ENCODE measurements around the gene TCP10L.

DNA sequence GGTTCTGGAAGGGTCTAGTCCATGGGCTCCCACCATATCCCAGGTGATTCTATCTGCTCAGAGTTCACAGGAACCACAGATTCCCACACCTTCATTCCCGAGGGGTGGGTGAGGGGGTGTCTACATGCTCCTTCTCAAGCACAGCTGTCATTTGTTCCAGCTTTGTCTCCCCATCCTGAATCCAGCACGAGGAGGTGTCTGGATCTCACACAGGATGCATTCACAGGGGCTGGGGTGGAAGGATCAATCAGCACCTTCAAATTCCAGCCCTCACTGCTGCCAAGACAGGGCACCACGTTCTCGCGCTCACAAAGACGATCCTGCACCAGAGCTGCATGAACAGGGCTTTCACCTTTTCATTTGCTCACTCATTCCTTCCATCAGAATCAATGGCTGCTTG is 52.7 kb downstream of the TCP10L start:
- TF ChIP-seq, protein P1, sequence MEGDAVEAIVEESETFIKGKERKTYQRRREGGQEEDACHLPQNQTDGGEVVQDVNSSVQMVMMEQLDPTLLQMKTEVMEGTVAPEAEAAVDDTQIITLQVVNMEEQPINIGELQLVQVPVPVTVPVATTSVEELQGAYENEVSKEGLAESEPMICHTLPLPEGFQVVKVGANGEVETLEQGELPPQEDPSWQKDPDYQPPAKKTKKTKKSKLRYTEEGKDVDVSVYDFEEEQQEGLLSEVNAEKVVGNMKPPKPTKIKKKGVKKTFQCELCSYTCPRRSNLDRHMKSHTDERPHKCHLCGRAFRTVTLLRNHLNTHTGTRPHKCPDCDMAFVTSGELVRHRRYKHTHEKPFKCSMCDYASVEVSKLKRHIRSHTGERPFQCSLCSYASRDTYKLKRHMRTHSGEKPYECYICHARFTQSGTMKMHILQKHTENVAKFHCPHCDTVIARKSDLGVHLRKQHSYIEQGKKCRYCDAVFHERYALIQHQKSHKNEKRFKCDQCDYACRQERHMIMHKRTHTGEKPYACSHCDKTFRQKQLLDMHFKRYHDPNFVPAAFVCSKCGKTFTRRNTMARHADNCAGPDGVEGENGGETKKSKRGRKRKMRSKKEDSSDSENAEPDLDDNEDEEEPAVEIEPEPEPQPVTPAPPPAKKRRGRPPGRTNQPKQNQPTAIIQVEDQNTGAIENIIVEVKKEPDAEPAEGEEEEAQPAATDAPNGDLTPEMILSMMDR (IDR thresholded peaks at IDR 0.05; ENCODE audit: control extremely low read depth in 1 of 3, insufficient read depth in 1 of 3, low read depth in 1 of 3, low read length in 3 of 3) = no peak
- TF ChIP-seq MAFK (IDR thresholded peaks at IDR 0.05; ENCODE audit: low read depth, low read length) = no peak

All from H1 (cell line).